ENCODE data around the gene ZNF841. TPM values are rescaled to one million over a fixed set of nuclear protein-coding genes. Genes with fewer than 3 reads are reported as not detected.

ZNF841 gene
- total RNA-seq, 2 donors from 2014 or later, result 46.3 to 105 TPM

- Histone ChIP-seq H3K4me3 (no peak overlapping the region), H3K4me1 (ENCODE audit: control insufficient read depth in 1 of 2, low read depth in 2 of 2) (peaks cover 1 to 6% of the 10 kb centered on the region in 2 donors), H3K27me3 (replicated peaks; ENCODE audit: insufficient read depth) (no peaks in the 10 kb centered on the region), H3K9me3 (peaks cover 81% of the 10 kb centered on the region), H3K36me3 (peaks cover 81% of the 10 kb centered on the region), H3K27ac (no peak overlapping the region)
- no peak for ATAC-seq (ENCODE audit: insufficient number of reproducible peaks, low FRiP score, low read depth)
- no peak for TF ChIP-seq CTCF (IDR thresholded peaks at IDR 0.05)
- DNase-seq (ENCODE audit: low spot score), result no peak
These were observed 73.4 kb downstream of the ZNF841 start for GRCh38 chr19:52022193-52022592.

- ATAC-seq (ENCODE audit: insufficient number of reproducible peaks, low FRiP score, low read depth) (no peak), DNase-seq (ENCODE audit: low spot score) (no peak)
- no peak overlapping the region for H3K27ac ChIP-seq
- H3K4me3 ChIP-seq, result no peak overlapping the region
- no peaks in the 10 kb centered on the region for H3K27me3 ChIP-seq (replicated peaks; ENCODE audit: insufficient read depth)
- H3K4me1 ChIP-seq (ENCODE audit: control insufficient read depth in 1 of 2, low read depth in 2 of 2), result no peaks in the 10 kb centered on the region
- H3K9me3 ChIP-seq, result peaks cover 97% of the 10 kb centered on the region
- TF ChIP-seq CTCF (IDR thresholded peaks at IDR 0.05), result no peak
- H3K36me3 ChIP-seq, result peaks cover 91% of the 10 kb centered on the region
These were observed 75.1 kb downstream of the ZNF841 start for GRCh38 chr19:52020506-52020905.

Other genes starting within 250 kb of the ZNF841 start
- 10 to 100 TPM; 14.5 to 30.4 TPM for gene ZNF577, start 207.8 kb downstream of the ZNF841 start, total RNA-seq
- 10 to 100 TPM in 1 of 2 donors, 1 to 10 TPM in 1; 6.6 to 20.2 TPM for gene ZNF649, start 190.7 kb downstream of the ZNF841 start, total RNA-seq
- gene ZNF613, start 168.3 kb downstream of the ZNF841 start, total RNA-seq, result 1 to 10 TPM; 2.0 to 2.2 TPM
- gene ZNF350, start 108.9 kb downstream of the ZNF841 start, total RNA-seq, result 10 to 100 TPM in 1 of 2 donors, 1 to 10 TPM in 1; 7.3 to 15.4 TPM
- 10 to 100 TPM in 1 of 2 donors, 1 to 10 TPM in 1; 4.7 to 19.8 TPM for gene ZNF615, start 87.6 kb downstream of the ZNF841 start, total RNA-seq
- gene ZNF614, start 67.4 kb downstream of the ZNF841 start, total RNA-seq, result 10 to 100 TPM in 1 of 2 donors, 1 to 10 TPM in 1; 3.9 to 11.6 TPM
- gene ZNF432, start 46.9 kb downstream of the ZNF841 start, total RNA-seq, result 10 to 100 TPM in 1 of 2 donors, 1 to 10 TPM in 1; 8.9 to 30.1 TPM
- gene ZNF616, start 44.2 kb upstream of the ZNF841 start, total RNA-seq, result 1 to 10 TPM; 2.8 to 6.2 TPM
- 10 to 100 TPM in 1 of 2 donors, 1 to 10 TPM in 1; 8.4 to 29.3 TPM for gene ZNF836, start 75.9 kb upstream of the ZNF841 start, total RNA-seq
- 100 to 1,000 TPM; 153 to 252 TPM for gene PPP2R1A, start 94.3 kb upstream of the ZNF841 start, total RNA-seq
- 10 to 100 TPM in 1 of 2 donors, 1 to 10 TPM in 1; 6.8 to 16.9 TPM for gene ZNF766, start 173.8 kb upstream of the ZNF841 start, total RNA-seq
- 1 to 10 TPM; 4.6 to 8.5 TPM for gene ZNF480, start 201.4 kb upstream of the ZNF841 start, total RNA-seq
- gene ZNF610, start 240.5 kb upstream of the ZNF841 start, total RNA-seq, result 1 to 10 TPM; 1.1 to 1.8 TPM

Measured in thoracic aorta (tissue), 2 donors.